Hepatocyte (in vitro differentiated cells): ENCODE data around the gene AGBL5. TPM values are rescaled to one million over a fixed set of nuclear protein-coding genes. Genes with fewer than 3 reads are reported as not detected.

ENCODE experiments used
- DNase-seq: peaks from one replicate; pipeline ENCODE4 v3.0.0-alpha.2; 2016; ENCODE audit warnings: low spot score
- H2AFZ ChIP-seq: fragments of 200-600 bp; sonication (generic); 2 replicates; pipeline ENCODE4 v1.6.0; 2016; ENCODE audit warnings: antibody characterized with exemption, mild to moderate bottlenecking
- H3K27ac ChIP-seq: fragments of 200-600 bp; sonication (generic); 2 replicates; pipeline ENCODE4 v1.5.1; 2016; ENCODE audit warnings: mild to moderate bottlenecking
- H3K27me3 ChIP-seq: fragments of 200-600 bp; sonication (generic); 2 replicates; pipeline ENCODE4 v1.6.1; 2016
- H3K36me3 ChIP-seq: fragments of 200-600 bp; sonication (generic); replicated peaks from 2 replicates; pipeline ENCODE4 v1.5.1; 2016; ENCODE audit warnings: low read depth; ENCODE audit not compliant: insufficient read depth
- H3K4me1 ChIP-seq: fragments of 200-600 bp; sonication (generic); 2 replicates; pipeline ENCODE4 v1.5.1; 2016; ENCODE audit warnings: mild to moderate bottlenecking, moderate library complexity; ENCODE audit not compliant: insufficient read depth
- H3K4me2 ChIP-seq: fragments of 200-600 bp; sonication (generic); 2 replicates; pipeline ENCODE4 v1.6.0; 2016
- H3K4me3 ChIP-seq: fragments of 200-600 bp; sonication (generic); 2 replicates; pipeline ENCODE4 v1.5.1; 2016; ENCODE audit warnings: mild to moderate bottlenecking
- H3K79me2 ChIP-seq: fragments of 200-600 bp; sonication (generic); 2 replicates; pipeline ENCODE4 v1.6.0; 2017; ENCODE audit warnings: mild to moderate bottlenecking
- H3K9me2 ChIP-seq: fragments of 200-600 bp; sonication (generic); replicated peaks from 2 replicates; pipeline ENCODE4 v1.6.0; 2017; ENCODE audit warnings: mild to moderate bottlenecking; ENCODE audit not compliant: insufficient read depth
- H3K9me3 ChIP-seq: fragments of 200-600 bp; sonication (generic); 2 replicates; pipeline ENCODE4 v1.5.1; 2016; ENCODE audit warnings: low read depth, mild to moderate bottlenecking
- H4K20me1 ChIP-seq: fragments of 200-600 bp; sonication (generic); 2 replicates; pipeline ENCODE4 v1.6.0; 2016; ENCODE audit warnings: mild to moderate bottlenecking; ENCODE audit not compliant: insufficient read depth, poor library complexity, severe bottlenecking
- EZH2 ChIP-seq: fragments of 200-600 bp; sonication (generic); IDR thresholded peaks from 2 replicates; pipeline ENCODE4 v1.6.1; 2016; ENCODE audit warnings: antibody characterized with exemption, mild to moderate bottlenecking, borderline replicate concordance
- EZH2phosphoT487 ChIP-seq: fragments of 200-600 bp; sonication (generic); IDR thresholded peaks from one replicate; pipeline ENCODE4 v1.6.1; 2018; ENCODE audit warnings: antibody characterized with exemption, mild to moderate bottlenecking, low read depth, moderate library complexity; ENCODE audit not compliant: unreplicated experiment, severe bottlenecking
- WGBS: methylation state at CpG from one replicate; pipeline ENCODE4 v1.1.6; 2016; ENCODE audit warnings: low lambda C conversion rate; ENCODE audit errors: missing lambda C conversion rate; 5-methylcytosine and 5-hydroxymethylcytosine counted together
- polyA plus RNA-seq: library from polyadenylated mRNA; unstranded; fragments of >200 nt; fragmentation: Nextera tagmentation; extraction: Ambion mirVana; gene quantifications from 2 replicates; pipeline ENCODE4 v1.2.1, GENCODE V29; 2016
- total RNA-seq: library from RNA; depleted of rRNA; stranded (reverse); fragments of >200 nt; gene quantifications from 2 replicates; pipeline ENCODE4 v1.2.3, GENCODE V29; 2014
- TF ChIP-seq, protein P1 (sequence below): fragments of 200-600 bp; sonication (generic); IDR thresholded peaks from 2 replicates; pipeline ENCODE4 v1.5.1; 2016; ENCODE audit warnings: antibody characterized with exemption, mild to moderate bottlenecking; ENCODE audit not compliant: poor library complexity

Gene AGBL5
- total and polyA plus RNA-seq, 2 experiments from 2014 or later, result 12.9 to 20.2 TPM

GRCh38 chr2:27070653-27071276 lies 19.3 kb downstream of the AGBL5 start:
- peak overlapping the region; percentile 77 for H2AFZ ChIP-seq

GRCh38 chr2:27071277-27071989 lies 20.0 kb downstream of the AGBL5 start, which contains the start of gene OST4:
OST4 (minus strand) TSS chr2:27071654.
- Histone ChIP-seq H2AFZ (peak within 1 kb of the TSS; percentile 77), H3K9me2 (no peaks in the 10 kb centered on the region), H3K79me2 (peaks cover 35% of the 10 kb centered on the region), H3K9me3 (no peaks in the 10 kb centered on the region), H3K4me2 (peak within 1 kb of the TSS; percentile 94), H4K20me1 (peaks cover 14% of the 10 kb centered on the region), H3K4me1 (peaks cover 23% of the 10 kb centered on the region), H3K36me3 (no peaks in the 10 kb centered on the region), H3K27ac (peak within 1 kb of the TSS; percentile 98), H3K27me3 (no peaks in the 10 kb centered on the region), H3K4me3 (peak within 1 kb of the TSS; percentile 94)
- DNase-seq, result peak; percentile 98
- WGBS, result 5% methylated on average over 54 of the region's 86 CpGs
- no peak for TF ChIP-seq EZH2phosphoT487
- no peak for TF ChIP-seq EZH2
- TF ChIP-seq, protein P1, sequence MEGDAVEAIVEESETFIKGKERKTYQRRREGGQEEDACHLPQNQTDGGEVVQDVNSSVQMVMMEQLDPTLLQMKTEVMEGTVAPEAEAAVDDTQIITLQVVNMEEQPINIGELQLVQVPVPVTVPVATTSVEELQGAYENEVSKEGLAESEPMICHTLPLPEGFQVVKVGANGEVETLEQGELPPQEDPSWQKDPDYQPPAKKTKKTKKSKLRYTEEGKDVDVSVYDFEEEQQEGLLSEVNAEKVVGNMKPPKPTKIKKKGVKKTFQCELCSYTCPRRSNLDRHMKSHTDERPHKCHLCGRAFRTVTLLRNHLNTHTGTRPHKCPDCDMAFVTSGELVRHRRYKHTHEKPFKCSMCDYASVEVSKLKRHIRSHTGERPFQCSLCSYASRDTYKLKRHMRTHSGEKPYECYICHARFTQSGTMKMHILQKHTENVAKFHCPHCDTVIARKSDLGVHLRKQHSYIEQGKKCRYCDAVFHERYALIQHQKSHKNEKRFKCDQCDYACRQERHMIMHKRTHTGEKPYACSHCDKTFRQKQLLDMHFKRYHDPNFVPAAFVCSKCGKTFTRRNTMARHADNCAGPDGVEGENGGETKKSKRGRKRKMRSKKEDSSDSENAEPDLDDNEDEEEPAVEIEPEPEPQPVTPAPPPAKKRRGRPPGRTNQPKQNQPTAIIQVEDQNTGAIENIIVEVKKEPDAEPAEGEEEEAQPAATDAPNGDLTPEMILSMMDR, result no peak

More at GRCh38 chr2:27070653-27071276, 19.3 kb downstream of the AGBL5 start:
- Histone ChIP-seq H3K4me3 (peak overlapping the region; percentile 94), H3K9me3 (no peaks in the 10 kb centered on the region), H3K9me2 (no peaks in the 10 kb centered on the region), H3K27me3 (no peaks in the 10 kb centered on the region), H4K20me1 (peaks cover 14% of the 10 kb centered on the region), H3K79me2 (peaks cover 35% of the 10 kb centered on the region), H3K36me3 (no peaks in the 10 kb centered on the region), H3K4me2 (peak overlapping the region; percentile 94), H3K27ac (peak overlapping the region; percentile 97), H3K4me1 (peaks cover 23% of the 10 kb centered on the region)
- TF ChIP-seq, protein P1, result no peak
- TF ChIP-seq EZH2, result no peak
- no peak for DNase-seq
- 12% methylated on average over 11 of the region's 11 CpGs for WGBS

GRCh38 chr2:27071990-27072830 lies 20.7 kb downstream of the AGBL5 start:
- H3K9me2 ChIP-seq, result no peaks in the 10 kb centered on the region
- DNase-seq, result peak; percentile 84
- H3K36me3 ChIP-seq, result no peaks in the 10 kb centered on the region
- 4% methylated on average over 30 of the region's 34 CpGs for WGBS
- H3K27me3 ChIP-seq, result no peaks in the 10 kb centered on the region
- peaks cover 14% of the 10 kb centered on the region for H4K20me1 ChIP-seq
- H2AFZ ChIP-seq, result peak overlapping the region; percentile 53
- TF ChIP-seq EZH2phosphoT487 (no peak), EZH2 (no peak)
- TF ChIP-seq, protein P1, result no peak
- H3K4me2 ChIP-seq, result peak overlapping the region; percentile 90
- H3K79me2 ChIP-seq, result peaks cover 35% of the 10 kb centered on the region
- peak overlapping the region; percentile 50 for H3K4me3 ChIP-seq
- peaks cover 23% of the 10 kb centered on the region for H3K4me1 ChIP-seq
- H3K9me3 ChIP-seq, result no peaks in the 10 kb centered on the region
- peak overlapping the region; percentile 98 for H3K27ac ChIP-seq
